D721Med (cell line): ENCODE measurements around the gene RPS23.

ENCODE experiments used
- DNase-seq: peaks from one replicate; pipeline ENCODE4 v3.0.0; 2011; ENCODE audit warnings: low spot score; ENCODE audit not compliant: insufficient read length
- FAIRE-seq: peaks from 2 replicates; lab custom pipeline; 2011; peaks lifted over from hg19 to GRCh38; lab: Jason Lieb, UNC
- TF ChIP-seq, protein P1 (sequence below): IDR thresholded peaks from 2 replicates; pipeline ENCODE4 v1.5.1; 2012; ENCODE audit warnings: mild to moderate bottlenecking, control low read depth; ENCODE audit not compliant: insufficient read depth; ENCODE audit errors: missing control alignments

The RPS23 gene

DNA sequence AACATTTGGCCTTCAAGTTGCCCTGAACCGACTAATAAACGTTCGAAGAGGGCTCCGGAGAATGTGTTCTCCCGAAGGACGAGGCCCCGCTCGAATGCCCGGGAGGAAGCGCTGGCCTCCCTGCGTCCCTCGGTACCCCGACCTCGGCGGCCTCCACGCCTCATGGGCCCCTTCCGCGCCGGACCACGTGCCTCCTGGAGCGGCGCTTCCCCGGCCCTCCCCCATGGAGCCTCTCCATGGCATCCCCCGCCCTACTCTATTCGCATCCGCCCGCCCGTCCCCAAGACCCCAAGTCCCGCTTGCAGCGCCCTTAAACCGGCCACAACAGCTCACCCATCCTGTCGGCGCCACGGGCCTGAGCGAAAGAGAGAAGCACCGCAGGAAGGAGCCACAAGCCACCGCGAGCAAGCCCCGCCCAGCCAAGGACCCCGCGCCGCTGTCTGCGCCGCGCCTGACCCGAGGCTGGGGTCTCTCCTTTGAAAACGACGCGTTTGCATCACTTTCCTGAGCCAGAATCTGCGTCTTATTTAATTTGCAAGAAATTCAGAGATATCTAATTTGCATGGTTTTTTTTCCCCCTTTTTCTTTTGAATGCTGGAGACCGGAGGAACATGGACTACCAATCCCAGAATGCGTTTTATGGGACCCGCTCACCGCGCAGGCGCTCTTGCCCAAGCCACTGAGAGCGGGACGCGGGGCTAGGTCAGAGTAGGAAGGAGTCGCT, at the start of gene RPS23:
RPS23 (minus strand) TSS at position 368 of the 724 bp plus-strand sequence; CDS start at position 337, 31 bp downstream.
- TF ChIP-seq, protein P1, sequence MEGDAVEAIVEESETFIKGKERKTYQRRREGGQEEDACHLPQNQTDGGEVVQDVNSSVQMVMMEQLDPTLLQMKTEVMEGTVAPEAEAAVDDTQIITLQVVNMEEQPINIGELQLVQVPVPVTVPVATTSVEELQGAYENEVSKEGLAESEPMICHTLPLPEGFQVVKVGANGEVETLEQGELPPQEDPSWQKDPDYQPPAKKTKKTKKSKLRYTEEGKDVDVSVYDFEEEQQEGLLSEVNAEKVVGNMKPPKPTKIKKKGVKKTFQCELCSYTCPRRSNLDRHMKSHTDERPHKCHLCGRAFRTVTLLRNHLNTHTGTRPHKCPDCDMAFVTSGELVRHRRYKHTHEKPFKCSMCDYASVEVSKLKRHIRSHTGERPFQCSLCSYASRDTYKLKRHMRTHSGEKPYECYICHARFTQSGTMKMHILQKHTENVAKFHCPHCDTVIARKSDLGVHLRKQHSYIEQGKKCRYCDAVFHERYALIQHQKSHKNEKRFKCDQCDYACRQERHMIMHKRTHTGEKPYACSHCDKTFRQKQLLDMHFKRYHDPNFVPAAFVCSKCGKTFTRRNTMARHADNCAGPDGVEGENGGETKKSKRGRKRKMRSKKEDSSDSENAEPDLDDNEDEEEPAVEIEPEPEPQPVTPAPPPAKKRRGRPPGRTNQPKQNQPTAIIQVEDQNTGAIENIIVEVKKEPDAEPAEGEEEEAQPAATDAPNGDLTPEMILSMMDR, result no peak
- DNase-seq (peak; percentile 44), FAIRE-seq (no peak)

DNA sequence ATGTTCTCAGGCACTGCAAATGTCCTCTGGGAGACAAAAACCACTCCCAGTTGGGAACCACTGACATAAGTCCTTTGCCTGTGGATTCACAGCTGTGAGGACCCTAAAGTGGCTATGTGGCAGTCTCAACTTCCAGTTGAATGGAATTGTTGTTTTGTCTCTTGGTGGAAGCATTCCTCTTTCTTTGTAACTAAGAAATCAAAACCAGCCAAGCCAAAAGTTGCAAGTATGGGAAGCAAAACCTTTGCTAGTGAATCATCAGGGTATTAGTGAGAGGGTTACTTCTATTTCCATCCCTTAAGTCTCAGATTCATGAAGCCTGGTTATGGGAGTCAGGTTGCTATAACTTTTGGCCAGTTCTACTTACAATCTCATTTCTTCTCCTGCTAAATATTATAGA, 49.8 kb upstream of the RPS23 start:
- no peak for FAIRE-seq
- TF ChIP-seq, protein P1, result no peak
- DNase-seq, result no peak

DNA sequence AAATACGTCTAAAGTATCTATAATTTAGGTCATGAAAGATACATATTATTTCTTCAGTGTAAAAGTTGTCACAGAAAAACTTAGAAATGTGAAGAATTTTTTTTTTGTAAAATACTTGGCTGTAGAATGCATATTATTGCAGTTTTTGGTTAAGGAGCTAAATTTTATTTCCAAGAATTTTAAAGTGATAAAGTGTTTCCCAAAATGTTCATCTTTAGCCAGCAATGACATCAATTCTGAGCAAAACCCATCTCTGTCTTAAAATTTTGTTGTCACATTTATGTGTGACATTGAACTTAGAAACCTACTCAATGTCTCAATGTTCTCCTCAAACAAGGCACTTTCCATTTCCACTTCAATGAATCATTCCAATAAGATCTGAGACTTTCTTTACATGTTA, 47.8 kb upstream of the RPS23 start:
- DNase-seq, result no peak
- TF ChIP-seq, protein P1, result no peak

DNA sequence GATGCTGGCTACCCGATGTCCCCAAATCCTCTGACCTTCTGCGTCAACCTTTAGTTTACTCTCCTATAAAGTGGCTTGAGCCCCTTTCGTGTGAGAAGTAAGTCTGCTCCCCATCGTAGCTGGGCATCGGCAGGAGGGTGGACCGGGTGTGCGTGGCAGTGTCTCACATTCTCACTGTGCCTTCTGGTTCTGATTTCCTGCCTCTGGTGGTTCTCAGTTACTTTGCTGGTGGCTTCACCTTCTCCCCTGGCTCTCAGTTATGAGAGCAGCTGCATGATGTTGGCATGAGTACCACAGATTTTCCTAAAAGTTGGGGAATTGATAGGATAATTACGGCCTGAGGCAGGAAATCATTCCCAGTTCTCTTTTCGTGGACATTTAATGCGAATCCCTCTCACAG, 47.0 kb upstream of the RPS23 start:
- DNase-seq (no peak), FAIRE-seq (no peak)
- TF ChIP-seq, protein P1, result no peak

More for the DNA sequence above, 47.8 kb upstream of the RPS23 start:
- FAIRE-seq, result no peak

DNA sequence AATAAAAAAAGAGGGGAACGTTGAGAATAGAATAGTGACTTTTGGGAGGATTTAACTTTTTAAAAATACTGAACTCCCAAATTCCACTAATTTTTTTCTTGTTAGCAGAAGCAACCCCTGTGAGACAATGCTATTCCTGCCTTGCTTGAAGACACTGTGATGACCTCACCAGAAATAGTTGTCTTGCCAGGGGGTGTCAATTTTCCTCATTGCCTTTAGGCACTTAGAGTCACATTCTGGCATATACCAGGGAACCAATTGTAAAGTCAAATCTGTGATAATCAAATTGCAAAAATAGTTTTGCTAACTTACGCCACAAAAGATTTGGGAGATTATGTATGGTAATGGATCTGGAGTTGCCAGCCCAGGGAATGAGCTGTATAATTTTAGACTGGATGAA, 42.8 kb upstream of the RPS23 start:
- FAIRE-seq, result no peak
- no peak for DNase-seq
- TF ChIP-seq, protein P1, result no peak

DNA sequence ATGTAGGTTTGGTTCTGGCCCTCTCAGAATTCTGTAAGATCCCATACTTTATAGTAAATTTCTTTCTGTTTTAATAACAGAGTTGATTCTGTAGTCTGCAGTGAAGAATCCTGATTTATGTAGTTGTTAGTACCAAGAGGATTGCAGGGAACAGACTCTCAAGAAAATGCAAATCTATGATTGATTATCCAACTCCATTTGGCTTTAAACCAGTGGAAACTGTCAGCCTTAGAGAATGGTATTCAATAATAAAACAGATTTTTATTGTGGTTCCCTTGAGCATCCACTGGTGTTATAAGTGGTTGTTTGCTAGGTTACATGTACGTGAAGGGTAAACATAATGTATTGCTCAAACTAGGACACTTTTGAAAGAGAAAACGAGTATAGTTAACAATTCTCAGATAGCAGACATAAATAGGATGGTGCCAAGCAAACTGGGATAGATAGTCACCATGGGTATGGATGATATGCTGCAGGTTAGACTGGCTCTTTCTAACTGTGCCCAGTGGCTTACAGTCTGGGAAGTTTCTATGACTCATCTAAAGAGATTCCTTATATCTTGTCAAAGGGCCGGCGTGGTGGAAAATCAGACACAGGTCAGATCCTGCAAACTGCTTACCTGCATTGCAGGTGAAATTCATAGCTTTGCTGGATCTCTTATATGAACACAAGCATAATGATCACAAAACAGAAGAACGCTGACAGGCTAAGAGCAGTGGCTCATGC, 41.7 kb upstream of the RPS23 start:
- DNase-seq (no peak), FAIRE-seq (no peak)
- TF ChIP-seq, protein P1, result no peak

DNA sequence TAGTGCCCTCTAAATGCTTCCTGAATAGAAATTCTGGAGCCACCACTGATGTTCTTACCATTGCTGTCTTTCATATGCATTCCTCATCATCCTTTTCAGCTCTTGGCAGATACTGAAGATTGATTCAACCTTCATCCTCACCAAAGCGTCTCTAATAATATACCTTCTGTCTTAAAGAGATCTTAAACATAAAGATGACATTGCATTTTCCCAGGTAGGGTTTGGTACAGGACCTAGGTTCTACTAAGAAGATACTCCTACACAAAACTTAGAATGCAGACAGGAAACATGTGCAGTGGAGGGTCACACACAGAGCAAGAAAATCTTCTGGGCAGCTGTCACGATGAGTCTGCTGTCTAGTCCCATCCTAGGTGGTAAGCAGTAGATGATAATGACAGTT, 41.0 kb upstream of the RPS23 start:
- TF ChIP-seq, protein P1, result no peak
- no peak for DNase-seq
- no peak for FAIRE-seq
